Stimulated activated CD4-positive, alpha-beta T cell treated with anti-CD3 and anti-CD28 coated beads, Interleukin-4, amount 100 ng/mL, for 4 hours (primary cell): Measurements from ENCODE around the gene IFNL2.
"Not testable (repeated sequence)": the region's sequence is repeated elsewhere in the genome, so short reads cannot be mapped to it uniquely, and the experiment has no call there.

Source experiments
- DNase-seq, 2 experiments: peaks; one replicate each; pipeline ENCODE4 v3.0.0-alpha.2; 2020

IFNL2 gene

DNA sequence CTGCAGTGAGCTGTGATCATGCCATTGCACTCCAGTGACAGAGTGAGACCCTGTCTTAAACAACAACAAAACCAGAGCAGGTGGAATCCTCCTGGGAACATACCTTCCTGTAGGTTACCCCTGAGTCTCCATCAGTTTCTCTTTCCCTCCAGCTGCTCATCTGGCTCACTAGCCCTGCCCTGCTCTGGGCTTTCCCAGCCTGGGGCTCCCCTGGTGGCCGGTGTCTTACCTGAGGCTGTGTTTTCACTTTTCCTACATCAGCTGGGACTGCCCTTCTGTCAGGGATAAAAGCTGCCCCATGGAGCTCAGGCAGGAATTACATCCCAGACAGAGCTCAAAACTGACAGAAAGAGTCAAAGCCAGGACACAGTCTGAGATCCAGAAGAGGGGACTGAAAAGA, at the start of gene IFNL2:
IFNL2 (plus strand) TSS at position 312 of the 400 bp plus-strand sequence. CDS start 173 bp downstream, outside the sequence.
- DNase-seq: not testable (repeated sequence)

- not testable (repeated sequence) for DNase-seq
Measured at GRCh38 chr19:39219108-39219507, 49.1 kb upstream of the IFNL2 start.

- DNase-seq: no peak
Measured at GRCh38 chr19:39223703-39224279, 44.4 kb upstream of the IFNL2 start.

GRCh38 chr19:39224910-39225309, 43.3 kb upstream of the IFNL2 start:
- no peak for DNase-seq

GRCh38 chr19:39230096-39230764, 38.0 kb upstream of the IFNL2 start:
- DNase-seq: no peak

GRCh38 chr19:39232708-39233107, 35.5 kb upstream of the IFNL2 start:
- DNase-seq: no peak

DNA sequence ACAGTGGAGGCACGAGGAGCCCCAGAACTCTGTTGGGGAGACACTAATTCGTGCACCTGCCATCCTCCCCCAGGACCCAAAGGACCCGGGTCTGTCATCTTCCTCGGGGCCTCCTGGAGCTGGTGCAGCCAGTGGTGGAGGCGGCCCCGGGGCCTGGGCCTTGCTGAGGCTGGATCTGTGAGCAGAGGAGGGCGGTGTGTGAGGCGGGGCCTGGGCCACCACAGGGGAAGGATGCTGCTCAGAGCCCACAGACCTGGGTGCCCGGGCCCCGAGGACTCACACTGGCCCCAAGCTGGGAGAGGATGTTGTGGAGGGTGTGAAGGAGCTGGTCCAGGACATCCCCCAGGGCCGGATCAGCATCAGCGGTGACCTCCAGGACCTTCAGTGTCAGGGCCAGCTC, 31.7 kb upstream of the IFNL2 start:
- DNase-seq: peak in 1 of 2 experiments; percentile 3

GRCh38 chr19:39237200-39238184, 30.7 kb upstream of the IFNL2 start:
- peak; percentile 50 to 54 for DNase-seq

DNA sequence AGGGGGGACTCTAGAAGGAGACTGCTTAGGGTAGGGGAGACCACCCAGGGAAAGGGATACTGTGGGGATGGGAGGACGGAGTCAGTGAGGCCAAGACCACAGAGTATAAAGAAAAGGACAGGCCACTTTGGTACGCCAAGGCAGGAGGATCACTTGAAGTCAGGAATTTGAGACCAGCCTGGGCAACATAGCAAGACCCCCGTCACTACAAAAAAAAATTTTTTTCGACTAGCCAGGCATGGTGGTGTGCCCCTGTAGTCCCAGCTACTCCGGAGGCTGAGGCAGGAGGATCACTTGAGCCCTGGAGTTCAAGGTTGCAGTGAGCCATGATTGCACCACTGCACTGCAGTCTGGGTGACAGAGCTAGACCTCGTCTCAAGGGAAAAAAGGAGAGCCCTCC, 30.0 kb upstream of the IFNL2 start:
- no peak for DNase-seq

- DNase-seq: no peak
Measured at GRCh38 chr19:39238944-39239343, 29.3 kb upstream of the IFNL2 start.

DNA sequence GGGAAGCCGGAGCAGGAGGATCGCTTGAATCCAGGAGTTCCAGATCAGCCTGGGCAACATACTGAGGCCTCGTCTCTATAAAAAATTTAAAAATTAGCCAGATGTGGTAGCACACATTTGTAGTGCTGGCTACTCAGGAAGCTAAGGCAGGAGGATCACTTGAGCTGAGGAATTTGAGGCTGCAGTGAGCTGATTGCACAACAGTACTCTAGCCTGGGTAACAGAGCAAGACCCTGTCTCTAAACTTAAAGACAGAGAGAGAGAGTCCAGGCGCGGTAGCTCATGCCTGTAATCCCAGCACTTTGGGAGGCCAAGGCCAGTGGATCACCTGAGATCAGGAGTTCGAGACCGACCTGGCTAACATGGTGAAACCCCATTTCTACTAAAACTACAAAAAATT, 27.8 kb upstream of the IFNL2 start:
- DNase-seq: no peak

GRCh38 chr19:39243741-39244140, 24.5 kb upstream of the IFNL2 start:
- not testable (repeated sequence) for DNase-seq

GRCh38 chr19:39244410-39245100, 23.6 kb upstream of the IFNL2 start, which contains the start of gene IFNL3:
IFNL3 (minus strand) TSS chr19:39245006; CDS start chr19:39244967, 39 bp downstream.
- not testable (repeated sequence) for DNase-seq

DNA sequence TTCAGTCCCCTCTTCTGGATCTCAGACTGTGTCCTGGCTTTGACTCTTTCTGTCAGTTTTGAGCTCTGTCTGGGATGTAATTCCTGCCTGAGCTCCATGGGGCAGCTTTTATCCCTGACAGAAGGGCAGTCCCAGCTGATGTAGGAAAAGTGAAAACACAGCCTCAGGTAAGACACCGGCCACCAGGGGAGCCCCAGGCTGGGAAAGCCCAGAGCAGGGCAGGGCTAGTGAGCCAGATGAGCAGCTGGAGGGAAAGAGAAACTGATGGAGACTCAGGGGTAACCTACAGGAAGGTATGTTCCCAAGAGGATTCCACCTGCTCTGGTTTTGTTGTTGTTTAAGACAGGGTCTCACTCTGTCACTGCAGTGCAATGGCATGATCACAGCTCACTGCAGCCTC, 23.0 kb upstream of the IFNL2 start:
- not testable (repeated sequence) for DNase-seq

- DNase-seq: peak in 1 of 2 experiments; percentile 43
Measured at GRCh38 chr19:39246951-39247669, 21.1 kb upstream of the IFNL2 start.

- no peak for DNase-seq
Measured at GRCh38 chr19:39247701-39248664, 20.2 kb upstream of the IFNL2 start.

DNA sequence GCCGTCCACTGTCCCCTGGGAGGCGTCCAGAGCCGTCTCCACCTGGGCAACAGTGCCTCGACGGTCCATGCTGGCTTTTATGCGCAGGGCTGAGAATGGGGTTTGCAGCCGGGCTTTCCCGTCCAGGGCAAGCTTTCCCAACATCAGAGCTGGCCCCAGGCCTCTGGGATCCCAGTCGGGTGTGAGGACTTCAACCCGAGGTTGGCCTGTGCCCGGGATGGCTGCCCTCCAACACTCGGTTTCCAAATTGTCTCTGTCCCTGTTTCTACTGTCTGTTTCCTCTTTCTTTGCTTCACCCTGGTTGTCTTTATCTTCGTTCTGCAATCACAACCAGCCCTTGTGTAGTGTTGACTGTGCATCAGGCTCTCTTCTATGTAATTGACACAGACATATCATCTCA, 19.4 kb upstream of the IFNL2 start, which contains the start of gene IFNL4:
IFNL4 (minus strand) TSS at position 51 of the 400 bp plus-strand sequence.
- DNase-seq: no peak

- no peak for DNase-seq
Measured at GRCh38 chr19:39251081-39251480, 17.1 kb upstream of the IFNL2 start.

DNA sequence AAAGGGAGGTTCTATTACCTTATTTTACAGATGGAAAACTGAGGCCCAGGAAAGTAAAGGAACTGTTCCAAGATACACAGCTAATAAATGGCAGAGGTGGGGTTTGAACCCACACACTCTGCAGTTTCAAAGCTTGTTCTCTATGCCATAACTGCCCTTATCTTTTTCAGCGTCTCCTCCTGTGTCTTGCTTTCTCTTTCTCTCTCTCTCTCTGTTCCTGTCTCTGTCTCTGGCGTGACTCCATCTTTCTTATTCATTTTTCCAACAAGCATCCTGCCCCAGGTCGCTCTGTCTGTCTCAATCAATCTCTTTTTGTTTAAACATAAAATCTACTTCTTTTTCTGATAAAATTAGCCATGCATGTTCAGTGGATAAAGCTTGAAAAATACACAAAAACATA, 16.4 kb upstream of the IFNL2 start:
- no peak for DNase-seq

- DNase-seq: no peak
Measured at GRCh38 chr19:39252458-39252857, 15.7 kb upstream of the IFNL2 start.
